HG02678 (cell line): ENCODE data around the gene SSR2.
"Not testable (repeated sequence)": the region's sequence is repeated elsewhere in the genome, so short reads cannot be mapped to it uniquely, and the experiment has no call there.

Experiments used
- ATAC-seq: cut with Tn5 transposase; IDR thresholded peaks from one replicate; pipeline ENCODE4 v1.9.1; 2021; ENCODE audit warnings: mild to moderate bottlenecking, moderate library complexity; ENCODE audit not compliant: unreplicated experiment

The SSR2 gene

GRCh38 chr1:155999964-156000363, 20.8 kb downstream of the SSR2 start:
- no peak for ATAC-seq

- no peak for ATAC-seq
Observed at GRCh38 chr1:155996166-155996565, 24.6 kb downstream of the SSR2 start.

- no peak for ATAC-seq
Observed at GRCh38 chr1:155993595-155993994, 27.2 kb downstream of the SSR2 start.

DNA sequence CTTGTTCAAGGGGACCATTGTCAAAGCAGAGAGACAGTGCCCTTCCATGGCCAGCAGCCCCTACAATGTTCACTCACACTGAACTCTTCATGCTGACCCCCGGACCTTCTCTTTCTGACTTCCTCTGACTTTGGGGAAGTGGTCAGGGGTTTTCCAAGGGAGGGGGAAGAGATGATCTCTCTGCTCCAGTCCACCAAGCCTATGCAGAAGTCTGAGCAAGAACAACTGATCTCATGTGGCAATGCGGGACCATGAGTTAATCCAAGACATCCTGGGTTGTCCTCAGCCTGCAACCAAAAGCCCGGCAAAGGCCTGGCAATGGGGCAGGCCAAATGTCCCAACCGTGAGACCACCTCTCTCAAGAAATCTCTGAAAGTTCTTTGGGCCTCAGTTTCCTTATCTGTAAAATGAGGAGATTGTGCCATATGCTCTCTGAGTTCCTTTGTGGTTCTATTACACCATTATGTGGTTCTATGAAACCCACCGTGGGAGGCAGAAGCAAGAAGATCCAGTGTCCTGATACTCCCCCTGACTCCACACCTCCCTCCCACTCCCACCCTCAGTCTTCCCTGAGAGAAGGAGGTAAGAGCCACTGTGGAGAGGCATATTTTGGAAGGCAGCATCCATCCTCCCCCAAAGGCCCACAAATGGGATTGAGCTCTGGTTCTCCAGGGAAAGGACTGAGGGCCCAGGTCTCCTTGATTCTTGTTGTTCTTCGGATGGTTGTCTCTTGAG, 30.6 kb downstream of the SSR2 start:
- ATAC-seq, result no peak

GRCh38 chr1:155989242-155990004, 31.3 kb downstream of the SSR2 start:
- ATAC-seq, result peak; percentile 82

- not testable (repeated sequence) for ATAC-seq
Observed at GRCh38 chr1:155984903-155985645, 35.7 kb downstream of the SSR2 start.

- ATAC-seq, result no peak
Observed at GRCh38 chr1:155984341-155984740, 36.4 kb downstream of the SSR2 start.

DNA sequence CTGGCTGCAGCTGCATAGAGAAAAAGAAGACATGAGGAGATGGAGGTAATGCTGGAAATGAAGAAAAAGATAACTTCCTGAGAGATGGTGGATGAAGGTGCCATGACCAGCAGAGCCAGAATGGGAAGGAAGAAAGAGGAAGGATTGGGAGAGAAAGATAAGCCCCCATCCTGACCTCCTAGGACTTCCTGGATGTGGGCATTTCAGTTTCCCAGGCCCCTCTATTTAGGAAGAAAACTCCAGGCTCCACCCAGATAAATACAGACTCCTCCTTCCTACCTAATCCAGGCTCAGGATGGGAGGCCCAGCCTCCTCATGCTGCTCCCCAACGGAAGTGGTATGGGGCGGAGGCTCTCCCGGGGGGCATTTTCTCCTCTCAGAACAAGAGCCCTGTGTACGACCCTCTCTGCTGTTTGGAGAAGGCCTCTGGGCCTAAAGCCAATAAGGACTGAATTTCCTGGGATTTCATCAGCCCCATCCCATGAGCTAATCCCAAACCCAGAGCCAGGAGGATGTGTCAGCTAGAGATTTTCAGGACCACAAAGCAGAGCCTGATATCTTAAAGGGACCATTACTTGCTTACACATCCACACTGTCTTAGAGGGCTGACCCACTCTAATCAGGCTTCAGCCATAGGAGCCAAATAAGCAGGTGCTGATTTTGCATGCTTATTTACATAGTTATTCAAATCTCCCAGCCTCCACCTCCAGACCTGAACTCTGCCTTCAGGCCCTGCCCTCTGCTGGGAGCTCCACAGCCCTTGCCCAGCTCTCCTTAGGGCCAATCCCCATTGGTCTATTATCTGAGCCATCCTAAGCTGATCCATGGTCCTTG, 37.3 kb downstream of the SSR2 start:
- ATAC-seq, result no peak

- no peak for ATAC-seq
Observed at GRCh38 chr1:155982106-155982505, 38.6 kb downstream of the SSR2 start.

DNA sequence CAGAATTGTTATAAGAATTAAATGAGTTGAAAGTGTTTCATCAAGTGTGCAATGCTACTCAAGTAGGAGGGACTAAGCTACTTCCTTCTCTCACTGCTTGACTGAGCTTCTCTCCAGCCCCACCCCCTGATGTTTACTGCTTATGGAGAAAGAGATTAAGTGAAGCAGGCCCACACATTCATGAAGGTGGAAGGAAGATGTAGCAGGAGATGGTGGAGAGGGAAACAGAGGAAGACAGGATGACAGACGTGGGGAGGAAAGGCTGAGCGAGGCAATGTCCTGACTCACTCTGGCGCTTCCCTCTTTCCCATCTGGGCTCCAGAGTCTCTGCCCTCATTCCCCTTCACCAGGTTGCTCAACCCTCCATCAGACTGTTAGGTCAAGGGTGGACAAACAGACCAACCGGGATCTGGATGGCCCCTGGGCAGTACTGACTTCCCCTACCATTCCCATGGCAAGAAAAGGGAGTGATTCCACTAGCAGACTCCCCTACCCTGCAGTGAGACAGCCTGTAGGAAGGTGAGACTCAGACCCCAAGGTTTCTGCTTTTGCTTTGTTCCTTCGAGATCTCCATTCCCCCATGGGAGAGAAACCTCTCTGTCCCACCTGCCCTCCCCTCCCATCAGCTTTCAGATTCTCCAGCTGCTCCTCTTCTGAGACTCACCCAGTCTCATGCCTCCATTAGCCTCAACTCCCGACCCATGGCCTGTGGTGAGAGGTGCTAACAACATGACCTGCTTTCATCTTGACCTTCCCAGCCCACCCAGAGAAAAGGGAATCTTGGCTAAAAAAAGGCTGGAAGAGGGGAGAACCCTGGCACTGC, 39.3 kb downstream of the SSR2 start:
- ATAC-seq, result no peak

DNA sequence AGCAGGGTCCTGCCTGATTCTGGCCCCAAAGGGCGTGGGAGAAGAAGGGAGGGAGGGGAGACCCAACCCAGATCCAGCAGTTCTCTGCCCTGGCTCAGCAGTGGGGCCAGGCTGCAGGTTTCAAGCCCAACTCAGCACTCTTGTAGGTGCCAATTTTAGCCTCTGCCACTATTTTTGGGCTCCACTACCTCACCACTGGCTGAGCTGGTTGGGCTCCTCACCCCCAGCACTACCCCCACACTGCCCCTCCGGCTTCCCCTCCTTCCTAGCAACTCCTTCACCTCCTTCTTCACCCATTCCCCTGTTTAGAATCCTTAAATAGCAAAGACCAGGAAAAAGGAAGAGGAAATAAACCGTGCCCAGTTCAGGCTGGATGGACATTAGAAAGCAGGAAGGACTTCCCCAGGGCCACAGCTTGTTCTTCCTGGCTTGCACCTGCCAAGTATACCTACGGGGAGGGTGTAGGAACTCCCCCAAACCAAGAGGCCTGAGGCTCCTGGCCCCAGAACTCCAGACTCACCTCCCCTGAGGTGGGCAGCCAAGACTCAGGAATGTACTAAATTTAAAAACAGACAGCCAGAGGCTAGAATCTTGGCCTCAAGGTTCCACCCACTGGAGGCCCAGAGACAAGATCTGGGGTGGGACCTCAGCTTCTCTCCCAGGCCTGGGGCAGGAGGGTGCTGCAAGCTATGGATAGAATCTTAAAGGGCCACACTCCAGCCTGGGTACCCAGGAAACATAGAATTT, 41.0 kb downstream of the SSR2 start:
- ATAC-seq, result no peak

DNA sequence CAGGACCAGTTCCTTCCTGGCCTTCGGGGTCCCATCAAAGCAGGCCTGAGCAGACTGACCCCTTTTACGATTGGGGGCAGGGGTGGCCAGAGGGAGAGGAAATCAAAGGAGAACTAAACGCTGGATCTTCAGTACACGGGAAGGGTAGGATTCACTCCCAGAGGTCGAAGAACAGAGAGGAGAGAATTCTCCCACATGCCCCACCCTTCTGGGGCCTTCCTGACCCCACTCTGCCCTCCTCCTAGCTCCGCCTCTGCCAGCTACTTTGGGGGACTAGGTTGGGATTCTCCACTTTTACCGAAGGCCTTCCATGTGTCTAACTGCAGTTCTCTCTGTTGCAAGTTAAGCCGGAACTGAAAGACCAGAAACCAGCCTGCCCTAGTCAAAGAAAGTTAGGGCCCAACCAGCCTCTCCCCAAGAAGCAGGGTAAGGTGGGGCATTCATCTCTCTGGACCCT, 41.8 kb downstream of the SSR2 start:
- ATAC-seq, result no peak

DNA sequence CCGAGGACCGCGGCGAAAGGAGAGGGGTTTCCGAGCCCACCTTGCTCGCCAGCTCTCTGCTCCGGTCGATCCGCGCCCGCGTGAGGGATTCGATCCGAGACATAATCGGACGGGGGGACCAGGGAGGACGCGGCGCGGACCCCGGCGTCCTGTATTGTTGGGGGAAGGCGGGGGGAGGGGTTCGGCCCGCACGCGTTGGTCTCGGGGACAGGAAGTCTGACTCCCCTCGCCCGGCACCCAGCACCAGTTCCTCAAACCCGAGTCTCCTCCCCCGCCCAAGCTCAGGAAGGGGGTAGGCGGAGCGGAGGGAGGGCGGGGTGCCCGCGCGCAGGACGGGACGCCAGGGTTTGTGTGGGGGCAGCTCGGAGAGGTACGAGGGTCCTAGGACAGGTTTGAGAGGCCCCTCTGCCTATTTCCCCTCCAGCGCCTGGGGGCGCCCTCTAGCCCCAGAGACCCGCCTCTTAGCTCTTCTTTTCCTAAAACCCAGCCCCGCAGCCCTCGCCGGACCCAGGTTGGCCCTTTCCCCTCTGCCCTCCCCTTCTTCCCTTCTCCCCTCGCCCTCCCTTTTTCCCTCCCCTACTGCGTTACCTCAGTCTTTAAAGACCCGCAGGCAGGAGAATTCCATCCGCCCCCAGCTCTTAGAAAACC, 42.3 kb downstream of the SSR2 start, which contains the start of gene ARHGEF2:
TSS of gene ARHGEF2 (minus strand) at position 223 of the 648 bp plus-strand sequence. CDS start at position 103, 120 bp downstream.
- peak; percentile 50 for ATAC-seq

GRCh38 chr1:155977690-155978324, 42.9 kb downstream of the SSR2 start:
- ATAC-seq, result no peak

- no peak for ATAC-seq
Observed at GRCh38 chr1:155976913-155977689, 43.6 kb downstream of the SSR2 start.

DNA sequence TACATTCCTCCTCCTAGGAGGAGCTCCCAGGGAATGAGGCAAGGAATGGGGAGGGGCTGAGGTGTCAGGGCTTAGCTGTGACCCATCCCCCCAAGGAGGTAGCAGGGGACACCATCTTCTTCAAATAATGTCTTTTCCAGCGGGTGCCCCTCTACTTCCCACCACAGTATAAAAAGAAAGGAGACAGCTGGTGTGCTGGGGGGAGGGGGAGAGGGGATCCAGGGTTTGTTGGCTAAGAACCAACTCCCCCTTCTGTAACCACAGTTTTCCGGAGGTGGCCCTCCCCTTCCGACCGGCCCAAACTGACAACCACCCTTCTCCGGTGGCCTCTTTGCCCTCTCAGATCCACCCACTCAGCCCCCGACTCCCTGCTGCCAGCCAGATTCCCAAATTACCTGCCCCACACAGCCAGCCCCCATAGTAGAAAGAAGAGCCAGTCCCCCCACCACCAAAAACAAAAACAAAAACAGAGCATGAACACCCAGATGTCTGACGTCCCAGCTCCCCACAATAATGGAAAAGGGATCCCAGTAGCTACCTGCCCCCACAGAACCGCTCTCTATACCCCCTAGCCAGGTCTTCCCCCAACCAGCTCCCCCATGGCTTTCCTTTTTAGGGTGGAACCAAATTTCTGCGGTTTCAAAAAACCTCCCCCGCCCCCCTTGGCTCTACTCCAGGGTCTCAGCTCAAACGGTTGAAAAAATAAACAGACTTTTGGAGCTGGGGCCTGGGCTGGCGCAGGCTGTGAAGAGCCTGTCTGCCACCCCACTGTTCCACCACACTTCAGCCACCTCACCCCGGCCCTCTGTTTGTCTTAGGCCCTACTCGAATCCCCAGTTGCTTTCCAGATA, 44.5 kb downstream of the SSR2 start:
- no peak for ATAC-seq
